ENCODE measurements around the gene SEZ6L2.
"Not testable (repeated sequence)": the region's sequence is repeated elsewhere in the genome, so short reads cannot be mapped to it uniquely, and the experiment has no call there.

GRCh38 chr16:29833219-29833618 is 66.1 kb downstream of the SEZ6L2 start:
- TF ChIP-seq EZH2 (IDR thresholded peaks at IDR 0.05); POLR2AphosphoS5 (IDR thresholded peaks at IDR 0.05; ENCODE audit: borderline replicate concordance, low read depth, low read length): not testable (repeated sequence)

All from SK-N-MC (cell line).